ENCODE measurements around the gene CPNE4.

DNA sequence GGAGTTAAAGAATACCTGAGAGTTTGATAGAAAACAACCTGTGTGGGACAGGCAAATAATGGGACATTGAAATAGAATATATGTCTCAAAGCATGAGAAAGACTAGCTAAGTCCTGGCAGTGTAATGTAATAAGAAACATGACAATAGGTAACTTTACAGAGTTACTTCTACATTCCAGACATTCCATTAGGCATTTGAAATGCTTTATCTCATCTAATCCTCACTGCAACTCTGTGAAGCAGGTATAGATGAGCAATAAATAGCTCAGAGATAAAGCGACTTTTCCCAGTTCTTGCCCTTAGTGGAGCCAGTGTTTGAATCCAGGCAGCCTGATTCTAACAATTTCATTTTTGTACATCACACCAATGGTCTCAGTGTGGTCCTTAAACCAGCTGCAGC lies 76.8 kb downstream of the CPNE4 start:
- TF ChIP-seq, protein P1, sequence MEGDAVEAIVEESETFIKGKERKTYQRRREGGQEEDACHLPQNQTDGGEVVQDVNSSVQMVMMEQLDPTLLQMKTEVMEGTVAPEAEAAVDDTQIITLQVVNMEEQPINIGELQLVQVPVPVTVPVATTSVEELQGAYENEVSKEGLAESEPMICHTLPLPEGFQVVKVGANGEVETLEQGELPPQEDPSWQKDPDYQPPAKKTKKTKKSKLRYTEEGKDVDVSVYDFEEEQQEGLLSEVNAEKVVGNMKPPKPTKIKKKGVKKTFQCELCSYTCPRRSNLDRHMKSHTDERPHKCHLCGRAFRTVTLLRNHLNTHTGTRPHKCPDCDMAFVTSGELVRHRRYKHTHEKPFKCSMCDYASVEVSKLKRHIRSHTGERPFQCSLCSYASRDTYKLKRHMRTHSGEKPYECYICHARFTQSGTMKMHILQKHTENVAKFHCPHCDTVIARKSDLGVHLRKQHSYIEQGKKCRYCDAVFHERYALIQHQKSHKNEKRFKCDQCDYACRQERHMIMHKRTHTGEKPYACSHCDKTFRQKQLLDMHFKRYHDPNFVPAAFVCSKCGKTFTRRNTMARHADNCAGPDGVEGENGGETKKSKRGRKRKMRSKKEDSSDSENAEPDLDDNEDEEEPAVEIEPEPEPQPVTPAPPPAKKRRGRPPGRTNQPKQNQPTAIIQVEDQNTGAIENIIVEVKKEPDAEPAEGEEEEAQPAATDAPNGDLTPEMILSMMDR (IDR thresholded peaks at IDR 0.05): no peak
- no peak for TF ChIP-seq POLR2A (IDR thresholded peaks at IDR 0.05)

Measured in body of pancreas (tissue), 4 donors.